ENCODE results near the gene ROBO4.

DNA sequence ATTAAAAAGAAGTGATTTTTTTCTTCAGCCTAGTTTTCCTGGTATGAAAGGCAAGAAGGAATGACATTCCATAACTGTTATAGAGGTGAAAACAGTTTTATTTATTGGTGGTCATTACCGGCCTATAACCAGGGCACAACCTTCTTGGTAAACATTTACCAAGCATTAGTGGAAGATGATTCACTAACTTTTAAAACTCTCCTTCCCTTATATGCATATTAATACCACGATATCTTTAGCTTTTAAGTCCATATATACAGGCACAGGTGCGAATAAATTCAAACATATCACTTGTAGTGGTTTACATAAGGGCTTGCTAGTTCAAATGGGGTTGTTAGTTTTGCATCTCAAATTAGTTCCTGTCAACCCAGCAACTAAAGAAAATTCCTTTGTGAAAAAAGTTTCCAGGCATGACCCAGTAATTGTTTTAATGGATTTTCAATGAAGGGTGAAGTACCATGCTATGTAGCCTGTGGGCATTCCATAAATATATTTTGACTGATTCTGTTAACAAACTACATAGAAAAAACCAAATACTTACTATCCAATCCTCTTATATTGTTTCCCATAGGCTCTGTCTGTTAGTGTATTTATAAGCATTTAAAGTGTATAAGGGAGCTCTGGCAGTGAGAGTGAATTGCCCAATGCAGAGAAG, 63.0 kb downstream of the ROBO4 start:
- TF ChIP-seq POLR2AphosphoS5 (IDR thresholded peaks at IDR 0.05), result no peak
- TF ChIP-seq, protein P1, sequence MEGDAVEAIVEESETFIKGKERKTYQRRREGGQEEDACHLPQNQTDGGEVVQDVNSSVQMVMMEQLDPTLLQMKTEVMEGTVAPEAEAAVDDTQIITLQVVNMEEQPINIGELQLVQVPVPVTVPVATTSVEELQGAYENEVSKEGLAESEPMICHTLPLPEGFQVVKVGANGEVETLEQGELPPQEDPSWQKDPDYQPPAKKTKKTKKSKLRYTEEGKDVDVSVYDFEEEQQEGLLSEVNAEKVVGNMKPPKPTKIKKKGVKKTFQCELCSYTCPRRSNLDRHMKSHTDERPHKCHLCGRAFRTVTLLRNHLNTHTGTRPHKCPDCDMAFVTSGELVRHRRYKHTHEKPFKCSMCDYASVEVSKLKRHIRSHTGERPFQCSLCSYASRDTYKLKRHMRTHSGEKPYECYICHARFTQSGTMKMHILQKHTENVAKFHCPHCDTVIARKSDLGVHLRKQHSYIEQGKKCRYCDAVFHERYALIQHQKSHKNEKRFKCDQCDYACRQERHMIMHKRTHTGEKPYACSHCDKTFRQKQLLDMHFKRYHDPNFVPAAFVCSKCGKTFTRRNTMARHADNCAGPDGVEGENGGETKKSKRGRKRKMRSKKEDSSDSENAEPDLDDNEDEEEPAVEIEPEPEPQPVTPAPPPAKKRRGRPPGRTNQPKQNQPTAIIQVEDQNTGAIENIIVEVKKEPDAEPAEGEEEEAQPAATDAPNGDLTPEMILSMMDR (IDR thresholded peaks at IDR 0.05), result no peak
- no peak for TF ChIP-seq POLR2A (IDR thresholded peaks at IDR 0.05)
